DMS153 treated with DMSO at 0.1 percent for 48 hours (cell line): ENCODE results near the gene ACOX2.

Experiments used
- DNase-seq: peaks from one replicate; lab custom pipeline; 2025; ENCODE audit not compliant: unreplicated experiment; lab: John Stamatoyannopoulos, UW

The ACOX2 gene

DNA sequence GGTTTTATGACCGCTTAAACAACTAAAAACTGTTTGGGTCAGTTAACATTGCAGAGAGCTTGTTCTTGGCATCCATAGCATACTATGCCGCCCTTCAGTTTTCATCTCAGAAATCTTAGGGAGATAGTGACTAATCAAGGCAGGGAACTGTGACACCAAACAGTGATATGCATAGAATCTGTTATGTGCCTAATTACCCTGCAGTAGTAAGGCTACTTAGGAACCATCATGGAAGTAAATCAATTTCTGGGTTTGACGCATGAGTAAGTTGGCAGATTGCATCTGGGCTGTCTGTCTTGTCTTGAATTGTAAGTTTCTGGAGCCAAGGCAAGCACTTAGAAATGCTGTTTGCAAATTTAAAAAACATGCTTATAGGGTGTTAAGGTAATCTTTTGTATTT lies 22.6 kb downstream of the ACOX2 start:
- no peak for DNase-seq

DNA sequence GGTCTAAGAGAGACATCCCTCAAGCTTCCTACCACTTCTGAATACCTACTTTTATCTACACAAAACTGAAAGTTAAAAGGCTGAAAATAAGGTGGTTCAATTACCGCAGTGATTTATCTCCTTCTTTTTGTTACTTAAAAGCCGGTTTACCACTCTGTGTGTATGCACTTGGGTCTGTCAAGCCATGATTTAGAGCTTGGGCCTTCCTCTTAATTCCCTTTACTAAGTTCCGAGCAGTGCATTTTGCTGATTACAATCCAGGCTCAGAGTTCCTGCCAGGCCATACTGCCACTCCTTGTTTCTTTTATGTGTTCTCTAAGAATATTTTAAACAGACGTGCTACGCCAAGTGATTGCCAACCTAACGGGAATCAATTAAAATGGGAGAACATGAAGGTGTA lies 28.6 kb downstream of the ACOX2 start:
- DNase-seq, result no peak

DNA sequence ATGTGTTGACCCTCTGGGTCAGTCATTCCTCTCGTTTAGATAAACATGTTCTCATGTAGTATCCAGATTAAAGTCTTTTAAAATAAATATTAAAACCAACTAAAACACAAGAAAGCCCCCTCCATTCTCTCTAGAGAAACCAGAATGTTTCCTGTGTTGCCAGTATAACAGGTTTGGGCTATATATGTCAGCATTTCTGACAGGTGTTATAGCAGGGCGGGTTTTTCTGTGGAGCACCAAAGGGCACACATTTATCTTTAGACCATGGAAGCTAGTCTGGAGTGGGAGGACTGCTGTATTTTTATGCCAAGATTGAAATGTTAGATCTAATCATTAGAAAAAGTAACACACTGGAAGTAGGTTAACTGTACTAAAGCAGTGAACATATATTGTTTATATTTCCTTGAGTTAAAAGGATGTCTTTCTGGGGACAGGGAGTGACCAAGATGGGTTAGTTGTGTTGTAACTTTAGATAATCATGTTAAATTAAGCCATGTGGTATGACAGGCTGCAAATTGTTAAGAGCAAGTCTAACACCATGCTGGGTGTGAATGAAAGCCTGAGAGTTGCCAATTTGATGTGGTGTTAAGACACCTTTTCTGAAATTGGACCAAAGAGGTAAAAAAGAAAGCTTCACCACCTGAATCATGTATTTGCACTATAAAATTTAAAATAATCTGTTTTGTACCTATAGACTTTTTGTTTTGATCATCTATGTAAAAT lies 29.5 kb downstream of the ACOX2 start:
- no peak for DNase-seq

DNA sequence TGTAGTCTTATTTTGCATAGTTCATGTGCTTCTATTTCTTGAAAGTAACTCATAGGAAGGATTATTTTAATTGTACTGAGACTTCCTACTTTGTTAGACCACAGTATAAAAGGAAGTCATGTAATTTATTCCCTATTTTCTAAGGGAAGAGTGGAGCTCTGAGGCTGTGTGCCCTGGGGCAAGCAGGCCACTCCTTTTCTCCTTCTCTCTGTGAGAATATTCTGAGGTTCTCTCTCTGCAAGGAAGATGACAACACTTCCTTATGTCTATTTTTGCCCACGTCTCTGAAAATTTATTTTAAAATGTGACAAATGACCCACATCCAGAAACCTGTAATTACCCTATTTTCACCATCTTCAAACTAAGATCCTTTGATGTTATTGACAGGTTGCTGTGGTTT lies 34.1 kb downstream of the ACOX2 start:
- DNase-seq, result no peak

DNA sequence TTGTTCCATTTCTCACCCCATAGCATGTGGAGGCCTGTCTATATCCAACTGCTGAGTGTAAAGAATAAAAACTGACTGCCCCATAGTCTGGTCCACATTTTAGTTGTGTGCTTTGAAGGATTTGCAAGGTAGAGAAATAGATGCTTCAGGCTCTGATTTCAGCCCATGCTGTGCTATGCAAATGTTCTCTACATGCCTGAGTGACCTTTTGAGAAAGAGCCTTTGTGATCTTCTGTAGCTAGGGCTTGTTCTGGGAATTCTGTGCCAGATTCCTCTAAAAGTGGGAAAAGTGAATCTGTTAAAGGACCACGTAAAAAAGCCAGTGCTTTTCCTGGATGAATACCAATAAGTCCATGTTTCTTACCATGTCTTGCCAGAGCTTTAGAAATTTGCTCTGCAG lies 39.9 kb downstream of the ACOX2 start:
- no peak for DNase-seq

DNA sequence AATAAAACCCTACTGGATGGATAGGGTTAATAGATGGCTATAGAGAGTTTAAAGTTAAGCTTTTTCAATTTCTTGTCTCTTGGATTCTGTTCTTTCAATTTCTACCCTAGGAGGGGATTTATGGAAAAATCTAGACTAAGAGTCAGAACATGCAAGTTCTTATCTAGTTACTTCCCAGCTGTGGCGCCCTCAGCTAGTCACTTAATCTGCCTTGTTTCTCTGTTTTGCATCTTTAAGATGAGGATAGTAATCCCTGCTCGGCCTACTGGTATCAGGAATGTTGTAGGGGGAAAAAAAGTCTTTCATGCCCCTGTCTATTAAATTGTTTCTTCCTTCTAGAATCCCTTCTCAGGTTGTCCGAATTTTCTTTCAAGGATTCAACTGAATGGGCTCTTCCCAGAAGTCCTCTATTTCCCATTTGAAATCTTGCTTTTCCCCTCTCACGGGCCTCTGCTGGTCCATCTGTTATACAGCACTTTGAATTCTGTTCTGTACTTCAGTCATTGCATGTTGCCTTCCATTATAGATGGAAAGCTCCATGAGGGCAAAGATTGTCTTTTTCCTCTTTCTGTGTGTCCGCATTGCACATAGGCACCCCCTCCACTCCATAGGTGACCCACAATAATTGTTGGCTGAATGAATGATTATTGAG lies 40.7 kb downstream of the ACOX2 start:
- no peak for DNase-seq

DNA sequence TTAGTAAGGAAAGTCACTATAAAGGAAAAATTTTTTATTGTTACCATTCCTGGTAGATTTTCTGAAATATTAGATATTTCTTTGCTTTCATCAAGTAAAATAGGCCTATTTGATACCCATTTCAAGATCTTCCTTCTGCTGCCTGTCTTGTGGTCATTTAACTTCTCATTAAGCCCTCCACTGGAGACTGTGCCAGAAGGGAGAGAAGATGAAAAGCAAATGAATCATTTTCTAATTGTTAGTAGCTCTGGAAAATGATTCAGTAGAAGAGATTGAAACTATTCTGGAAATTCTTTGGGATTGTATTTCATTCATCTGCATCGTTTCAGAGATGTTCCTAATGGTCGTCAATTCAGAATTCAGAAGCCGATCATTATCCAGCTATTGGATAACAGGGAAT lies 41.9 kb downstream of the ACOX2 start:
- DNase-seq, result no peak

DNA sequence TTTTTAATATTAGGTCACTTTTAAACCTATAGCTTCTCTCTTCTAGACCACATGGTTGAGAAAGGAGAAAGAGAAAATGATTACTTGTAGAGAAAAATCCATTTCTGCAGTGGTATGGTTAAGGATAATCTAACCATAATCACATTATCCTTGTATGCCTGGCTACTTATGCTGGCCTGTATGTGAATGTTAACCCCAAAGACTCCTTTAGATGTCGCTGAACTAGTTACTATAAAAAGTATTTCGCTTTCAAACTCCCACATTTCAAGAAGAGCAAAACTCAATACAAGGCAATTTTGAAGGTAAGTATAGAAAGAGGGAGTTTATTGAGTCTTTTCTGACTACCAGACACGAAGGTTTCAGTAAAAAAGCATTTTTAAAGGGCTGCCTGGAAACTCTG lies 42.9 kb downstream of the ACOX2 start:
- no peak for DNase-seq

DNA sequence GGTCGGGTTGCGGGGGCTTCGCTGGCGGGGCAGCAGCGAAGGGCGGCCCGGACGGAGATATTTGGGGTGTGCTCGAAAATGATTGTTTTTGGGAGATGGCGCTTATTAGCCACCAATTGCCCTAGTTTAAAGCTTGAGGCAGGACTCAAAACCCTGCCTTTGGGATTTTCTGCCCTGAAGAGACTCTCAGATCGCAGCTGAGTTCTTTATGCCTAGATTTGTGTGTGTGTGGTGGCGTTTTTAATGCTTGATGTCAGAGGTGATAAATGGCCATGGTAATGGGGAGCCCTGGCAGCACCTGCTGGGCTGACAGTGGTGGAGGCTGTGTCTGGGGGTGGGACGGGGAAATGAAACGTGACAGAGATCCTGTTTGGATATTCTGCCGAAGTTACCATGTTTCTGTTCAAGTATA lies 44.5 kb downstream of the ACOX2 start:
- no peak for DNase-seq

DNA sequence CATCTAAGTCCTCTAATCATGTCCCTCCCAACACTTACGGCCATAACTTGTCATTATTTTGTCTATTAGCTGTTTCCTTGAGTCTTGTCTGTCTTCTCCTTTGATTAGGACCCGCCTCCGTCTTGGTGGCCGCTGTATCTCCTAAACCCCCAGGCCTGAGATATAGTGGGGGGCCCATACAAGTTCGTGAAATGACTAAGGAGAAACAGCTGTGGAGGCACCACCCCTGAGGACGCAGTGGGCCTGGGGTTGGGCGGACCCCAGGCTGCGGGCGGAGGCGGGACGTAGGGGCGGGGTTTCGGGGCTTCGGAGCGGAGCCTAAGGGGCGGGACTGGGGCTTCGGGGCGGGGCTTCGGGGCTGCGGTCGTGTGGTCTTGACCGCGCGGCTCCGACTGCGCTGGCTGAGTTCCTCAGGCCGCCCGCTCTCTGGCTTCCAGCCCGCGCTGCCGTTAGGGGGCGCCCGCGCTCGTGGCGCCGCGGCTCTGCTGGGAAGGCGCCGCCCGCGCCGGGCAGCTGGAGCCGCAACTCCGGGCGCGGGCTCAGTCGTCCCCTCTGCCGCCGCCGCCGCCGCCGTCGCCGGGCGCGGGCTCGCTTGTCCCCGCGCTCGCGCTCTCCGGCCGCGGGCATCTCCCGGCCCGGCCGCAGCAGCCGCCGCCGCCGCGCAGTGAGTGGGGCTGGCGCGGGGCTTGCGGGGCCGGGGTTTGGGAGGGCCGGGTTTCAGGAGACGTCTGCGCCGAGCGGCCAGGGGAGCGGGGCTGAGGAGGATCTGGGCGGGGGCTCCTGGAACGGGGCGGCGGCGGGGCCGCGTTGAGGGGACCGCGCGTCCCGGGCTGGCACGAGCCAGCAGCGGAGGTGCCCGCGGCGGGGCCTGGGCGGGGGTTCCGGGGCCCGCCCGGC lies 45.2 kb downstream of the ACOX2 start, which contains the start of gene KCTD6:
KCTD6 (plus strand) TSS at position 591 of the 897 bp plus-strand sequence. CDS start 6,660 bp downstream, outside the sequence.
- DNase-seq, result peak; percentile 55

DNA sequence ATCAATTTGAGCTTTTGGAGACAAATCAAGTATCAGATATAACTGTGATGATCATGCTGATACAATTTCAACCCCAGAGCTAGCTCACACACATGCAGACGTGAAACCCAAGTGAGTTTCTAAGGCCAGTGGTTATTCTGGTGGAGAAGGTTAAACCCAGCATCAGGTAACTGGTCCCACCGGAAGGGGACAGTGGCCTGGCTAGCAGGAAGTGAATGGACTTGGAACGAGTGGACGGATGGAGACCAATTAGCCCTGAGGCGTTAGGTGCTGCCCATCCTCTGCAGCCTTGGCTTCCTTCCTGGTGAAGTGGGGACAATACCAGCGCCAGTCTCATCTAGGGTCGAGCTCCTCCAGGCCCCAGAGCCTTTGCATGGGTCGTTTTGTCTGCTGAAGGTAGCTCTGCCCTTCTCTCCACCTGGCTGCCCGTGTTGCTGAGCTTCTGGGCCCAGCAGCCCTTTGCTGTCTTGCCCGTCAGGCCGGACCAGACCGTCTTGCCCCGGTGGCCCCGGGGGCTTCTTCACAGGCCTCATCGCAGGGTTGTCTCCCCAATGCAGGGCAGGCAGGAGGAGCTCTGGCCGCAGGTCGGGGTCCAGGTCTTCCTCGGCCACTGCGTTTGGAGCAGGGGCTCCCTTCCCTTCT lies 46.0 kb downstream of the ACOX2 start:
- DNase-seq, result no peak

DNA sequence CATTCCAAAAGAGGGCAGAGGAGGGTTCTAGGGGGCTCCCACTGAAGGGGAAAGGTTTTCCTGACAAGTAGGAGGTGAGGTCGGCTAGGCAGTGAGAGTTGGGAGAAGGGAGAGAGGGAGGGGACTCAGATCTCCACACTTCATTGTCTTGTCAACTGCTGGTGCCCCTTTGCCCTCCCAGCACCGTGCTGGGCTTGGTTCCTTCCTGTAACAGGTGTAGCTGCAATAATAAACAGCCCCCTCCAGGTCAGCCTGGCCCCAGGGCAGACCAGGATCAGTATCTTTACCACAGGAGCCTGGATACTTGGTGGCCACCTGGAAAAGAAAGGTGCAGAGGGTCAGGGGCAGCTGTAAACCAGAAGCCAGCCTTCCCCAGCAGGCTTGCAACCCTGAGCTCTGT lies 48.0 kb downstream of the ACOX2 start:
- no peak for DNase-seq

DNA sequence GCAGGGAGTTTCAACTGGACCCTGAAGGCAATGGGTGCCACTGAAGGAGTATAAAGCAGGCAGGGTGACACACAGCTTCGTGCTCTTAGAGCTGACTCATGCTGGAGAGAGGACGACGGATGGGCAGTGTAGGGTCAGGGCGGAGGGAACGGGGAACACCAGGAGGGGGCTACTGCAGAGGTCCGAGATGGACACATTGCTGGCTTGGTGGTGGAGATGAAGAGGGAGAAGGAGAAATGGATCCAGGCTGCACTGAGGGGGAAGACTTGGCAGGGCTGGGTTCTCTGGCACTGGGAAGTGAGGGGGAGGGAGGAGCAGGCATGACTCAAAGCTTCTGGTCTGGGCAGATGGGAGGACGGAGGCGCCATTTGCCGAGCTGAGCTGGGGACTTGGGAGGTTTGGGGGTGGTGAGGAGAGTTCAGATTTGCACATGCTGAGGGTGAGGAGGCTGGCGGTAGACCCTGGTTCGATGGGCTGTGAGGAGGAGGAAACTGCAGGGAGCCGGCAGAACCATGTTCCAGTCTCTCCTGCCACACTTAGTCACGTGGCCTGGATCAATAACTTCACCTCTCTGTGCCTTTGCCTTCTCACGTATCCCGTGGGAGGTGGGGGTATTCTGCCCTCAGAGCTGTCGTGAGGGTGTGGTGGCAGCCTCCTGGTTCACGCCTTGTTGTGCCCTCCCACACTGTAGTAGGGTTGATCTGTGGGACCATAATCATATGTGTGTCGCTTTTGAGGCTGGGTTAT lies 49.7 kb downstream of the ACOX2 start:
- no peak for DNase-seq

DNA sequence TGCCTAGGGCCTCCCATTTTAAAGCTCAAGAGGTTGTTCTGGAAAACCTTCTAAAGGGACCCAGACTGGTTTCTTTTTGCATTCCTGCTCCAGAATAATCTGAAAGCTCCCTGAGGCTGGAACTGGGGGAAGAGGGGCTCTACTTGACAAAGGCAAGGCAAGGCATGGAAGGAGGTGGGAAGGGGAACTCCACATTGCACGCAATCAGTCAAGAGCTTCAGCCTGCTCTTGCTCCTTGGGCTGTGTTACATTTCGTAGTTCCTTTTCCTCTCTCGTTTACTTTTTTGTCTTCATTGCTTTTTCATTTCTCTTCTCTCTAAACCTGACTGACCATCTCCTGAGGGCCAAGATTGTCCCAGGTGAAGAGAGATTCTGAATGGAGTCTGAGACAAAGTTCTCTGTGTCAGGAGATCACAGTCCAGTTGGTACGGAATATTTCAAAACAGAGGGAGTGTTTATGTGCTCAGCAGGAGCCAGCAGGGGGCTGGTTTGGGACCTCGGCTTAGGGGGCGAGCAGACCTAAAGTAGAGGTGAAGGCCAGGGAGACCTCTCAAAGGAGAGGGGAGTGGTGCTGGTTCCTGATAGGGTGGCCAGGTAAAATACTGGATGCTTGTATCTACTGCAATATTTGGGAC lies 51.1 kb downstream of the ACOX2 start:
- no peak for DNase-seq

DNA sequence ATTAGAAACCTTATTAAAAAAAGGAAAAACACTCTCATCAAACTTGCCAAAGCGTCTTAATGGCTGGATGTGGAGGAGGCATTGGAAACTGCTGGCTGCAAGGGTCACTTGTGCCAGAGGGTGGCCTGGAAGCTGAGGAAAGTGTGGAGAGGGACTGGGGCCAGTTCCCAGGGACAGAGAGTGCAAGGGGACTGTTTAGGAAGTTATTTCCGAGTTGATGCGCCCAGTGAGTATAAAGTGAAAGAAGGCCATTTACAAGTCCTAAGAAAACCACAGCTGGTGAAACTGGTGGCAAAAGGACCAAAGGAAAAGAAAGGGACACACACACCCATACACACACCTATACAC lies 52.3 kb downstream of the ACOX2 start:
- DNase-seq, result no peak

DNA sequence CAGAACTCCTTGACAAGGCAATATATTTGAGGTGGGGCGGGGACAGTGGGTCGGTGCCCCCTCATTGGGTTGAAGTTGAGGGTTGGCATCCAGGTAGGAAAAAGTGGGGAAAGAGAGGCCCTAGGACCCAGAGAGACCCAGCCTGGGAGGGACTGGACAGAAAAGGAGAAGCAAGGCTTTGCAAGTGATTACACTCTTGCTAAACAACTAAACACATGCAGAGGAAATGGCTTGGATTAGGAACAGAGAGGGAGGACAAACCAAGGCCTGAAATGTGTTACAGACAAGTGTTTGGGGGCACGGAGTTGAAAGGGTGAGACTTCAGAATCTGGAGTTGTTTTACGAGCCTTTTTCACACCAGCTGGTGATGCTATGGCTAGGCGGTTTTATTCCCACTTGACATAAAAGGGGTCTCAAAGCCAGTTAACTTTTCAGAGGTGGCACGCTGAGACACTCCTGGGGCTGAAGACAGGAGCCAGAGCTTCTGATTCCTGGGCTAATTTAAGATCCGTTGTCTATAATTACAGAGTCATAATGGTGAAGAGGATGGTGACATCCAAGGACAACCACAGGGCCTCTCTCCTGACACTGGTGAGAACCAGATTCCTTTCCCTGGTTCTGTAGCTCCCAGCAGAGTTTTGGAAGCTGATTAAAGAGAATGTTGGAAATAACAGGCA lies 52.8 kb downstream of the ACOX2 start:
- no peak for DNase-seq

DNA sequence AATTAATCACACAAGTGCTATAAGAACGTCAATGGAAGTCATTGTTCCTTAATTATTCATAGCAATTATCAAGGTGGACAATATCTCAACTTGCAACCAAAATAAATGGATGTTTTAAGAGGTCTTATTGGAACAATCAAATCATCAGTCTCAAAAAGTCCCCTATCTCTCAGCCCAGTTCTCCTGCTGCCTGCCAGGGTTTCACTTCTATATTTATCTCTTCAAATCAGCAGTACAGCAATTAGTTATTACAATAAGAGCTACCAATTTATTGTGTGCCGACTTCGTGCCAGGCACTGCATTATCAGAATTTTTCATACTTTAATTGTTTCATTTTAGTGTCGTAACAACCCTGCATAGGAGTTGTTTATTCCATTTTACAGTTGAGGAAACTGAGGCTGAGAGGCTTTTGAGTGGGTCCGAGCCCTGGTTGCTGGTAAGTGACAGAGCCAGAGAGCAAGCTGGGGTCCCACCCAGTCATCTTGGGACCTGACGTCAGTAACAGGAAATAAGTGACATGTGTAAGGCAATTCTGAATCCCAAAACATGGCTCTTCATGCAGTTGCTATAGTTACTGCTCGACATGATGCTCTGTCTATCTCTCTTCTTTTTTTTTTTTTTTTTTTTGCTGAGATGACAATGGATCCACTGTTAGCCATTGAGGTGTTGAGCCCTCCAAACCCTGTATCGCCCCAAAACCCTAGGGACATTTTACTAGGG lies 53.9 kb downstream of the ACOX2 start:
- no peak for DNase-seq

DNA sequence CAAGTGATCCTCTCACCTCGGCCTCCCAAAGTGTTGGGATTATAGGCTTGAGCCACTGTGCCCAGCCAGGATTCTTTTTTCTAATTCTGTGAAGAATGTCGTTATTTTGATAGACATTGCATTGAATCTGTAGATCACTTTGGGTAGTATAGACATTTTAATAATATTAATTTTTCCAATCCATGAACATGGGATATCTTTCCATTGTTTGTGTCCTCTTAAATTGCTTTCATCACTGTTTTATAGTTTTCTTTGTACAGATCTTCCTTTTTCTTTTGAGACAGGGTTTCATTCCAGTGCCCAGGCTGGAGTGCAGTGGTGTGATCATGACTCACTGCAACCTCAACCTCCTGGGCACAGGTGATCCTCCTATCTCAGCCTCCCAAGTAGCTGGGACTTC lies 56.7 kb downstream of the ACOX2 start:
- no peak for DNase-seq

DNA sequence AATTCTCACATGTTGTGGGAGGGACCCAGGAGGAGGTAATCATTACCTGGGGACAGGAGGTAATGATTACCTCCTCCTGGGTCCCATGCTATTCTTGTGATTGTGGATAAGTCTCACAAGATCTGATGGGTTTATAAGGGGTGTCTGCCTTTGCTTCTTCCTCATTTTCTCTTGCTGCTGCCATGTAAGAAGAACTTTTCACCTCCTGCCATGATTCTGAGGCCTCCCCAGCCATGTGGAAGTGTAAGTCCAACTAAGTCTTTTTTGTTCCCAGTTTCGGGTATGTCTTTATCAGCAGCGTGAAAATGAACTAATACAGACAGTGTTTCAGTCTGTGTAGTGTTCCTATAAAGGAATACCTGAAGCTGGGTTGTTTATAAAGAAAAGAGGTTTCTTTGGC lies 58.2 kb downstream of the ACOX2 start:
- DNase-seq, result no peak
